SK-N-SH (cell line): ENCODE results near the gene NTRK2. TPM values are rescaled to one million over a fixed set of nuclear protein-coding genes. Genes with fewer than 3 reads are reported as not detected.

Experiments used
- CTCF ChIA-PET: fragments of 300-600, 350-600 bp; formaldehyde crosslinking; extraction: SDS; loops from one replicate; lab custom pipeline; 2021; lab: Yijun Ruan, JAX
- POLR2A ChIA-PET: fragments of 350-600 bp; sonication (Branson Sonifier 250); formaldehyde crosslinking; extraction: SDS; loops from one replicate; lab custom pipeline; 2020; ENCODE audit warnings: antibody characterized with exemption, inconsistent platforms; lab: Yijun Ruan, JAX
- DNase-seq: peaks from one replicate; pipeline ENCODE4 v3.0.0; 2012
- H2AFZ ChIP-seq: fragments of 200-600 bp; sonication (generic); 2 replicates; pipeline ENCODE4 v1.8.1; 2016; ENCODE audit warnings: antibody characterized with exemption, mild to moderate bottlenecking, low read depth
- H3F3A ChIP-seq: fragments of 200-600 bp; sonication (generic); replicated peaks from 2 replicates; pipeline ENCODE3; 2016; ENCODE audit warnings: antibody characterized with exemption, mild to moderate bottlenecking; ENCODE audit not compliant: insufficient read depth
- H3K27ac ChIP-seq, 2 experiments: fragments of 200-500 bp in 1 of 2; fragments of 200-600 bp in 1 of 2; sonication (Bioruptor generic) in 1 of 2; sonication (generic), shearing (Covaris generic) in 1 of 2; 2 replicates each; pipeline versions ENCODE4 v1.5.1 to v1.6.1; 2014 to 2016; ENCODE audit warnings: low read depth in 2 of 2, inconsistent platforms in 1 of 2, low read length in 1 of 2, mild to moderate bottlenecking in 1 of 2, mixed read lengths in 1 of 2
- H3K27me3 ChIP-seq: fragments of 200-600 bp; sonication (generic), shearing (Covaris generic); 2 replicates; pipeline ENCODE4 v1.6.1; 2016; ENCODE audit warnings: mixed run types; ENCODE audit not compliant: insufficient read depth
- H3K36me3 ChIP-seq, 2 experiments: fragments of 200-500 bp in 1 of 2; fragments of 200-600 bp in 1 of 2; sonication (Bioruptor generic) in 1 of 2; sonication (generic) in 1 of 2; replicated peaks in 1 of 2; 2 replicates each; pipeline versions ENCODE3 to v1.5.1; 2014 to 2016; ENCODE audit warnings: low read length in 1 of 2, mild to moderate bottlenecking in 1 of 2; ENCODE audit not compliant: insufficient read depth in 2 of 2, control insufficient read depth in 1 of 2
- H3K4me1 ChIP-seq, 2 experiments: fragments of 200-500 bp in 1 of 2; fragments of 200-600 bp in 1 of 2; sonication (Bioruptor generic) in 1 of 2; sonication (generic), shearing (Covaris generic) in 1 of 2; 2 replicates each; pipeline versions ENCODE4 v1.5.1 to v1.6.1; 2014 to 2016; ENCODE audit warnings: low read depth in 1 of 2, low read length in 1 of 2, mixed run types in 1 of 2; ENCODE audit not compliant: insufficient read depth in 2 of 2, control insufficient read depth in 1 of 2
- H3K4me2 ChIP-seq: fragments of 200-600 bp; sonication (generic), shearing (Covaris generic); 2 replicates; pipeline ENCODE4 v1.6.1; 2017; ENCODE audit warnings: mixed run types
- H3K4me3 ChIP-seq, 2 experiments: fragments of 200-500 bp in 1 of 2; fragments of 200-600 bp in 1 of 2; sonication (Bioruptor generic) in 1 of 2; sonication (generic), shearing (Covaris generic) in 1 of 2; 2 replicates each; pipeline versions ENCODE4 v1.5.1 to v1.8.1; 2014 to 2016; ENCODE audit warnings: low read depth in 2 of 2, inconsistent platforms in 1 of 2, low read length in 1 of 2, mild to moderate bottlenecking in 1 of 2, mixed read lengths in 1 of 2, moderate library complexity in 1 of 2
- H3K79me2 ChIP-seq: fragments of 200-600 bp; sonication (generic); 2 replicates; pipeline ENCODE4 v1.8.1; 2017; ENCODE audit warnings: mild to moderate bottlenecking; ENCODE audit not compliant: insufficient read depth
- H3K9ac ChIP-seq: fragments of 200-600 bp; sonication (generic); 2 replicates; pipeline ENCODE4 v1.6.1; 2017; ENCODE audit warnings: mixed run types
- H3K9me2 ChIP-seq: fragments of 200-600 bp; sonication (generic); 2 replicates; pipeline ENCODE4 v1.6.1; 2017; ENCODE audit warnings: mixed run types
- H3K9me3 ChIP-seq: fragments of 200-600 bp; sonication (generic); 2 replicates; pipeline ENCODE4 v1.6.1; 2017; ENCODE audit warnings: mixed run types, mild to moderate bottlenecking, moderate library complexity
- H4K20me1 ChIP-seq: fragments of 200-600 bp; sonication (generic); 2 replicates; pipeline ENCODE4 v1.6.1; 2017; ENCODE audit warnings: mild to moderate bottlenecking, mixed run types; ENCODE audit not compliant: insufficient read depth
- EZH2phosphoT487 ChIP-seq: fragments of 200-600 bp; sonication (generic); IDR thresholded peaks from 2 replicates; pipeline ENCODE4 v1.6.1; 2017; ENCODE audit warnings: low read depth, mixed run types, mild to moderate bottlenecking, antibody characterized with exemption, moderate library complexity, borderline replicate concordance
- FOSL2 ChIP-seq: IDR thresholded peaks from 2 replicates; pipeline ENCODE4 v1.4.0; 2012; ENCODE audit warnings: low read depth, mild to moderate bottlenecking, moderate library complexity, borderline replicate concordance
- FOXJ3 ChIP-seq: sonication (generic); formaldehyde crosslinking; IDR thresholded peaks from 2 replicates; pipeline ENCODE4 v1.5.1; 2020; ENCODE audit warnings: mild to moderate bottlenecking, missing genetic modification reagents
- GABPA ChIP-seq: IDR thresholded peaks from 2 replicates; pipeline ENCODE4 v1.4.0; 2012; ENCODE audit warnings: low read depth, mild to moderate bottlenecking
- GATA2 ChIP-seq: sonication (generic); formaldehyde crosslinking; IDR thresholded peaks from 2 replicates; pipeline ENCODE4 v1.5.0; 2020; ENCODE audit warnings: mild to moderate bottlenecking, missing genetic modification reagents
- IRF3 ChIP-seq: fragments of 150-350 bp; IDR thresholded peaks from 2 replicates; pipeline ENCODE4 v1.6.1; 2016; ENCODE audit warnings: mild to moderate bottlenecking, low read depth, low read length
- JUND ChIP-seq: IDR thresholded peaks from 2 replicates; pipeline ENCODE4 v1.4.0; 2012
- MEF2A ChIP-seq: IDR thresholded peaks from 2 replicates; pipeline ENCODE4 v1.4.0; 2012; ENCODE audit warnings: low read depth, borderline replicate concordance
- RAD21 ChIP-seq: IDR thresholded peaks from 2 replicates; pipeline ENCODE4 v1.6.1; 2012; ENCODE audit warnings: mild to moderate bottlenecking, low read length
- RCOR1 ChIP-seq: fragments of 150-350 bp; IDR thresholded peaks from 2 replicates; pipeline ENCODE4 v1.6.1; 2017; ENCODE audit warnings: antibody characterized with exemption, low read length
- RFX5 ChIP-seq: IDR thresholded peaks from 2 replicates; pipeline ENCODE4 v1.6.1; 2012; ENCODE audit warnings: mild to moderate bottlenecking, improper control_type of control experiment, low read length
- RXRA ChIP-seq: IDR thresholded peaks from 2 replicates; pipeline ENCODE4 v1.4.0; 2012; ENCODE audit warnings: low read depth, mild to moderate bottlenecking, borderline replicate concordance
- SIN3A ChIP-seq: IDR thresholded peaks from 2 replicates; pipeline ENCODE4 v1.6.1; 2012; ENCODE audit warnings: low read depth, mild to moderate bottlenecking, low read length, moderate library complexity, borderline replicate concordance
- SMC3 ChIP-seq: IDR thresholded peaks from 2 replicates; pipeline ENCODE4 v1.6.1; 2012; ENCODE audit warnings: low read depth, low read length, improper control_type of control experiment
- TAF1 ChIP-seq: IDR thresholded peaks from 2 replicates; pipeline ENCODE4 v1.6.1; 2012; ENCODE audit warnings: low read depth, mild to moderate bottlenecking, low read length, moderate library complexity, borderline replicate concordance
- TEAD4 ChIP-seq: IDR thresholded peaks from 2 replicates; pipeline ENCODE4 v1.4.0; 2012; ENCODE audit warnings: mild to moderate bottlenecking, borderline replicate concordance; ENCODE audit not compliant: insufficient read depth
- WGBS: methylation state at CpG from one replicate; pipeline ENCODE4 v1.1.6; 2017; ENCODE audit warnings: low lambda C conversion rate; 5-methylcytosine and 5-hydroxymethylcytosine counted together
- polyA plus RNA-seq, 3 experiments: library from polyadenylated mRNA; depleted of rRNA; stranded (reverse); fragments of >200 nt; gene quantifications; 2 replicates each; pipeline ENCODE4 v1.2.3, GENCODE V29; 2012
- TF ChIP-seq, protein P1 (sequence below): IDR thresholded peaks from 2 replicates; pipeline ENCODE4 v1.4.0; 2012; ENCODE audit warnings: low read depth
- TF ChIP-seq, protein P2 (sequence below): IDR thresholded peaks from 2 replicates; pipeline ENCODE4 v1.4.0; 2012; ENCODE audit warnings: low read depth, borderline replicate concordance
- TF ChIP-seq, protein P3 (sequence below): fragments of 150-350 bp; IDR thresholded peaks from 2 replicates; pipeline ENCODE4 v1.6.1; 2017; ENCODE audit warnings: antibody characterized with exemption, low read length, low read depth, borderline replicate concordance

NTRK2 gene
- polyA plus RNA-seq, 1 of the 3 experiments (the other 2 are of a cell fraction) = 0.05 TPM

GRCh38 chr9:84822589-84823233, 153.2 kb downstream of the NTRK2 start:
- Histone ChIP-seq H3K27me3 (no peaks in the 10 kb centered on the region; the same call in 1 of the 2 replicates), H3K9me3 (no peaks in the 10 kb centered on the region), H3K4me2 (no peak overlapping the region), H2AFZ (no peak overlapping the region), H4K20me1 (no peaks in the 10 kb centered on the region), H3K79me2 (no peaks in the 10 kb centered on the region), H3F3A (no peaks in the 10 kb centered on the region), H3K4me3 (no peak overlapping the region), H3K4me1 (no peaks in the 10 kb centered on the region), H3K27ac (no peak overlapping the region), H3K9ac (no peak overlapping the region), H3K9me2 (no peaks in the 10 kb centered on the region), H3K36me3 (no peaks in the 10 kb centered on the region)
- 61% methylated on average over 6 of the region's 7 CpGs for WGBS
- CTCF ChIA-PET = interaction anchor here (1.9 kb wide), 1 partner anchor 12 kb away, joined by 5 read pairs; no protein-coding TSS in a partner anchor
- no peak for DNase-seq
- POLR2A ChIA-PET = no interaction called here
- TF ChIP-seq, protein P1, sequence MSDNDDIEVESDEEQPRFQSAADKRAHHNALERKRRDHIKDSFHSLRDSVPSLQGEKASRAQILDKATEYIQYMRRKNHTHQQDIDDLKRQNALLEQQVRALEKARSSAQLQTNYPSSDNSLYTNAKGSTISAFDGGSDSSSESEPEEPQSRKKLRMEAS = no peak

GRCh38 chr9:84823421-84824271, 154.1 kb downstream of the NTRK2 start:
- TF ChIP-seq SMC3 (no peak), EZH2phosphoT487 (no peak), JUND (no peak), RCOR1 (no peak), SIN3A (no peak), MEF2A (no peak), RXRA (no peak), RAD21 (no peak), FOSL2 (no peak), GABPA (no peak), FOXJ3 (no peak), RFX5 (no peak), IRF3 (no peak), TEAD4 (no peak), GATA2 (no peak), TAF1 (no peak)
- TF ChIP-seq, protein P2, sequence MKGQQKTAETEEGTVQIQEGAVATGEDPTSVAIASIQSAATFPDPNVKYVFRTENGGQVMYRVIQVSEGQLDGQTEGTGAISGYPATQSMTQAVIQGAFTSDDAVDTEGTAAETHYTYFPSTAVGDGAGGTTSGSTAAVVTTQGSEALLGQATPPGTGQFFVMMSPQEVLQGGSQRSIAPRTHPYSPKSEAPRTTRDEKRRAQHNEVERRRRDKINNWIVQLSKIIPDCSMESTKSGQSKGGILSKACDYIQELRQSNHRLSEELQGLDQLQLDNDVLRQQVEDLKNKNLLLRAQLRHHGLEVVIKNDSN = no peak
- TF ChIP-seq, protein P3, sequence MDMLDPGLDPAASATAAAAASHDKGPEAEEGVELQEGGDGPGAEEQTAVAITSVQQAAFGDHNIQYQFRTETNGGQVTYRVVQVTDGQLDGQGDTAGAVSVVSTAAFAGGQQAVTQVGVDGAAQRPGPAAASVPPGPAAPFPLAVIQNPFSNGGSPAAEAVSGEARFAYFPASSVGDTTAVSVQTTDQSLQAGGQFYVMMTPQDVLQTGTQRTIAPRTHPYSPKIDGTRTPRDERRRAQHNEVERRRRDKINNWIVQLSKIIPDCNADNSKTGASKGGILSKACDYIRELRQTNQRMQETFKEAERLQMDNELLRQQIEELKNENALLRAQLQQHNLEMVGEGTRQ = no peak
- TF ChIP-seq, protein P1 = no peak
- TF ChIP-seq, all 33 proteins: peak for 0
- Histone ChIP-seq H3K9me3 (no peaks in the 10 kb centered on the region), H4K20me1 (no peaks in the 10 kb centered on the region), H3K4me2 (no peak overlapping the region), H3K27me3 (no peaks in the 10 kb centered on the region; the same call in 1 of the 2 replicates), H3F3A (no peaks in the 10 kb centered on the region), H3K4me3 (no peak overlapping the region), H3K27ac (no peak overlapping the region), H3K9me2 (no peaks in the 10 kb centered on the region), H3K4me1 (no peaks in the 10 kb centered on the region), H3K79me2 (no peaks in the 10 kb centered on the region), H3K36me3 (no peaks in the 10 kb centered on the region), H3K9ac (no peak overlapping the region), H2AFZ (no peak overlapping the region)
- no peak for DNase-seq
- ChIA-PET CTCF (interaction anchor here (1.9 kb wide), 1 partner anchor 11 kb away, joined by 5 read pairs; no protein-coding TSS in a partner anchor), POLR2A (no interaction called here)
- WGBS = 32% methylated on average over 8 of the region's 8 CpGs
